ENCODE measurements around the gene FBXW7.

FBXW7 gene

GRCh38 chr4:152419809-152420208 lies 116.1 kb downstream of the FBXW7 start:
- H3K36me3 ChIP-seq (ENCODE audit: control insufficient read depth, low read depth, low read length) = no peaks in the 10 kb centered on the region
- peaks cover 7% of the 10 kb centered on the region for H3K4me1 ChIP-seq (ENCODE audit: control insufficient read depth, low read depth, low read length)
- H3K4me3 ChIP-seq (ENCODE audit: low read length) = no peak overlapping the region
- H3K9me3 ChIP-seq (ENCODE audit: control insufficient read depth, low read depth, low read length) = no peaks in the 10 kb centered on the region
- H3K9ac ChIP-seq (ENCODE audit: low read length) = no peak overlapping the region
- no peaks in the 10 kb centered on the region for H3K27me3 ChIP-seq (ENCODE audit: control insufficient read depth, insufficient read depth, low read length)
- no peak overlapping the region for H3K27ac ChIP-seq (ENCODE audit: low read length)

- no peaks in the 10 kb centered on the region for H3K9me3 ChIP-seq (ENCODE audit: control insufficient read depth, low read depth, low read length)
- H3K4me1 ChIP-seq (ENCODE audit: control insufficient read depth, low read depth, low read length) = peaks cover 7% of the 10 kb centered on the region
- H3K4me3 ChIP-seq (ENCODE audit: low read length) = no peak overlapping the region
- no peaks in the 10 kb centered on the region for H3K27me3 ChIP-seq (ENCODE audit: control insufficient read depth, insufficient read depth, low read length)
- H3K9ac ChIP-seq (ENCODE audit: low read length) = no peak overlapping the region
- H3K27ac ChIP-seq (ENCODE audit: low read length) = no peak overlapping the region
- no peaks in the 10 kb centered on the region for H3K36me3 ChIP-seq (ENCODE audit: control insufficient read depth, low read depth, low read length)
Observed at GRCh38 chr4:152417673-152418072, 118.2 kb downstream of the FBXW7 start.

GRCh38 chr4:152415980-152416379 lies 119.9 kb downstream of the FBXW7 start:
- H3K36me3 ChIP-seq (ENCODE audit: control insufficient read depth, low read depth, low read length) = no peaks in the 10 kb centered on the region
- no peak overlapping the region for H3K4me3 ChIP-seq (ENCODE audit: low read length)
- H3K27me3 ChIP-seq (ENCODE audit: control insufficient read depth, insufficient read depth, low read length) = no peaks in the 10 kb centered on the region
- peaks cover 7% of the 10 kb centered on the region for H3K4me1 ChIP-seq (ENCODE audit: control insufficient read depth, low read depth, low read length)
- no peak overlapping the region for H3K27ac ChIP-seq (ENCODE audit: low read length)
- H3K9me3 ChIP-seq (ENCODE audit: control insufficient read depth, low read depth, low read length) = no peaks in the 10 kb centered on the region
- no peak overlapping the region for H3K9ac ChIP-seq (ENCODE audit: low read length)

- no peaks in the 10 kb centered on the region for H3K9me3 ChIP-seq (ENCODE audit: control insufficient read depth, low read depth, low read length)
- H3K9ac ChIP-seq (ENCODE audit: low read length) = no peak overlapping the region
- no peak overlapping the region for H3K4me3 ChIP-seq (ENCODE audit: low read length)
- H3K27me3 ChIP-seq (ENCODE audit: control insufficient read depth, insufficient read depth, low read length) = no peaks in the 10 kb centered on the region
- H3K27ac ChIP-seq (ENCODE audit: low read length) = no peak overlapping the region
- H3K4me1 ChIP-seq (ENCODE audit: control insufficient read depth, low read depth, low read length) = peaks cover 5% of the 10 kb centered on the region
- no peaks in the 10 kb centered on the region for H3K36me3 ChIP-seq (ENCODE audit: control insufficient read depth, low read depth, low read length)
Observed at GRCh38 chr4:152408514-152409327, 127.2 kb downstream of the FBXW7 start.

GRCh38 chr4:152401424-152401823 lies 134.5 kb downstream of the FBXW7 start:
- H3K36me3 ChIP-seq (ENCODE audit: control insufficient read depth, low read depth, low read length) = no peaks in the 10 kb centered on the region
- no peaks in the 10 kb centered on the region for H3K27me3 ChIP-seq (ENCODE audit: control insufficient read depth, insufficient read depth, low read length)
- H3K4me3 ChIP-seq (ENCODE audit: low read length) = no peak overlapping the region
- H3K9me3 ChIP-seq (ENCODE audit: control insufficient read depth, low read depth, low read length) = no peaks in the 10 kb centered on the region
- no peak overlapping the region for H3K27ac ChIP-seq (ENCODE audit: low read length)
- H3K4me1 ChIP-seq (ENCODE audit: control insufficient read depth, low read depth, low read length) = peaks cover 8% of the 10 kb centered on the region
- no peak overlapping the region for H3K9ac ChIP-seq (ENCODE audit: low read length)

- no peak overlapping the region for H3K27ac ChIP-seq (ENCODE audit: low read length)
- no peaks in the 10 kb centered on the region for H3K36me3 ChIP-seq (ENCODE audit: control insufficient read depth, low read depth, low read length)
- H3K9me3 ChIP-seq (ENCODE audit: control insufficient read depth, low read depth, low read length) = no peaks in the 10 kb centered on the region
- no peak overlapping the region for H3K9ac ChIP-seq (ENCODE audit: low read length)
- H3K4me1 ChIP-seq (ENCODE audit: control insufficient read depth, low read depth, low read length) = peaks cover 8% of the 10 kb centered on the region
- no peak overlapping the region for H3K4me3 ChIP-seq (ENCODE audit: low read length)
- no peaks in the 10 kb centered on the region for H3K27me3 ChIP-seq (ENCODE audit: control insufficient read depth, insufficient read depth, low read length)
Observed at GRCh38 chr4:152399246-152399645, 136.6 kb downstream of the FBXW7 start.

- Histone ChIP-seq H3K27me3 (ENCODE audit: control insufficient read depth, insufficient read depth, low read length) (no peaks in the 10 kb centered on the region), H3K4me3 (ENCODE audit: low read length) (no peak overlapping the region), H3K4me1 (ENCODE audit: control insufficient read depth, low read depth, low read length) (no peaks in the 10 kb centered on the region), H3K36me3 (ENCODE audit: control insufficient read depth, low read depth, low read length) (no peaks in the 10 kb centered on the region), H3K9ac (ENCODE audit: low read length) (no peak overlapping the region), H3K27ac (ENCODE audit: low read length) (no peak overlapping the region), H3K9me3 (ENCODE audit: control insufficient read depth, low read depth, low read length) (no peaks in the 10 kb centered on the region)
Observed at GRCh38 chr4:152398060-152398459, 137.8 kb downstream of the FBXW7 start.

- no peaks in the 10 kb centered on the region for H3K27me3 ChIP-seq (ENCODE audit: control insufficient read depth, insufficient read depth, low read length)
- H3K4me1 ChIP-seq (ENCODE audit: control insufficient read depth, low read depth, low read length) = no peaks in the 10 kb centered on the region
- H3K9ac ChIP-seq (ENCODE audit: low read length) = no peak overlapping the region
- no peaks in the 10 kb centered on the region for H3K36me3 ChIP-seq (ENCODE audit: control insufficient read depth, low read depth, low read length)
- no peaks in the 10 kb centered on the region for H3K9me3 ChIP-seq (ENCODE audit: control insufficient read depth, low read depth, low read length)
- no peak overlapping the region for H3K27ac ChIP-seq (ENCODE audit: low read length)
- H3K4me3 ChIP-seq (ENCODE audit: low read length) = no peak overlapping the region
Observed at GRCh38 chr4:152394791-152395190, 141.1 kb downstream of the FBXW7 start.

- H3K4me1 ChIP-seq (ENCODE audit: control insufficient read depth, low read depth, low read length) = no peaks in the 10 kb centered on the region
- no peaks in the 10 kb centered on the region for H3K36me3 ChIP-seq (ENCODE audit: control insufficient read depth, low read depth, low read length)
- H3K27ac ChIP-seq (ENCODE audit: low read length) = no peak overlapping the region
- H3K9ac ChIP-seq (ENCODE audit: low read length) = no peak overlapping the region
- no peaks in the 10 kb centered on the region for H3K27me3 ChIP-seq (ENCODE audit: control insufficient read depth, insufficient read depth, low read length)
- no peak overlapping the region for H3K4me3 ChIP-seq (ENCODE audit: low read length)
- no peaks in the 10 kb centered on the region for H3K9me3 ChIP-seq (ENCODE audit: control insufficient read depth, low read depth, low read length)
Observed at GRCh38 chr4:152392079-152392478, 143.8 kb downstream of the FBXW7 start.

GRCh38 chr4:152390216-152390615 lies 145.7 kb downstream of the FBXW7 start:
- H3K9me3 ChIP-seq (ENCODE audit: control insufficient read depth, low read depth, low read length) = no peaks in the 10 kb centered on the region
- no peak overlapping the region for H3K9ac ChIP-seq (ENCODE audit: low read length)
- no peaks in the 10 kb centered on the region for H3K27me3 ChIP-seq (ENCODE audit: control insufficient read depth, insufficient read depth, low read length)
- H3K27ac ChIP-seq (ENCODE audit: low read length) = no peak overlapping the region
- no peak overlapping the region for H3K4me3 ChIP-seq (ENCODE audit: low read length)
- H3K4me1 ChIP-seq (ENCODE audit: control insufficient read depth, low read depth, low read length) = no peaks in the 10 kb centered on the region
- no peaks in the 10 kb centered on the region for H3K36me3 ChIP-seq (ENCODE audit: control insufficient read depth, low read depth, low read length)

GRCh38 chr4:152389359-152389758 lies 146.5 kb downstream of the FBXW7 start:
- no peak overlapping the region for H3K4me3 ChIP-seq (ENCODE audit: low read length)
- no peaks in the 10 kb centered on the region for H3K4me1 ChIP-seq (ENCODE audit: control insufficient read depth, low read depth, low read length)
- H3K9me3 ChIP-seq (ENCODE audit: control insufficient read depth, low read depth, low read length) = no peaks in the 10 kb centered on the region
- H3K36me3 ChIP-seq (ENCODE audit: control insufficient read depth, low read depth, low read length) = no peaks in the 10 kb centered on the region
- no peaks in the 10 kb centered on the region for H3K27me3 ChIP-seq (ENCODE audit: control insufficient read depth, insufficient read depth, low read length)
- no peak overlapping the region for H3K9ac ChIP-seq (ENCODE audit: low read length)
- no peak overlapping the region for H3K27ac ChIP-seq (ENCODE audit: low read length)

GRCh38 chr4:152385551-152385950 lies 150.3 kb downstream of the FBXW7 start:
- Histone ChIP-seq H3K9ac (ENCODE audit: low read length) (no peak overlapping the region), H3K36me3 (ENCODE audit: control insufficient read depth, low read depth, low read length) (no peaks in the 10 kb centered on the region), H3K27ac (ENCODE audit: low read length) (no peak overlapping the region)

More at GRCh38 chr4:152385551-152385950, 150.3 kb downstream of the FBXW7 start:
- Histone ChIP-seq H3K4me1 (ENCODE audit: control insufficient read depth, low read depth, low read length) (peaks cover 8% of the 10 kb centered on the region), H3K27me3 (ENCODE audit: control insufficient read depth, insufficient read depth, low read length) (no peaks in the 10 kb centered on the region), H3K9me3 (ENCODE audit: control insufficient read depth, low read depth, low read length) (no peaks in the 10 kb centered on the region), H3K4me3 (ENCODE audit: low read length) (no peak overlapping the region)
